H9 (cell line): ENCODE measurements around the gene RLN3. TPM values are rescaled to one million over a fixed set of nuclear protein-coding genes. Genes with fewer than 3 reads are reported as not detected.

Source experiments
- DNase-seq: peaks from one replicate; pipeline ENCODE4 v3.0.0-alpha.2; 2017
- H2AFZ ChIP-seq: one replicate; pipeline ENCODE4 v1.6.1; 2013; ENCODE audit warnings: mild to moderate bottlenecking, low read length, control low read depth, moderate library complexity
- H2AK5ac ChIP-seq: 2 replicates; pipeline ENCODE4 v1.6.1; 2013; ENCODE audit warnings: low read length, control low read depth, mixed read lengths; ENCODE audit not compliant: insufficient read length
- H2BK120ac ChIP-seq: one replicate; pipeline ENCODE4 v1.6.1; 2013; ENCODE audit warnings: low read depth, mild to moderate bottlenecking, low read length, control low read depth, inconsistent platforms; ENCODE audit not compliant: poor library complexity, severe bottlenecking
- H2BK12ac ChIP-seq: 2 replicates; pipeline ENCODE4 v1.6.1; 2013; ENCODE audit warnings: low read length, control low read depth, mixed read lengths, low read depth; ENCODE audit not compliant: insufficient read length
- H2BK15ac ChIP-seq: 2 replicates; pipeline ENCODE4 v1.6.1; 2013; ENCODE audit warnings: low read depth, low read length, control low read depth
- H2BK20ac ChIP-seq: one replicate; pipeline ENCODE4 v1.6.1; 2013; ENCODE audit warnings: low read depth, mild to moderate bottlenecking, low read length, control low read depth, inconsistent platforms; ENCODE audit not compliant: poor library complexity, severe bottlenecking
- H2BK5ac ChIP-seq: 2 replicates; pipeline ENCODE4 v1.6.1; 2013; ENCODE audit warnings: low read length, control low read depth, mixed read lengths; ENCODE audit not compliant: insufficient read length
- H3K14ac ChIP-seq: 2 replicates; pipeline ENCODE4 v1.6.1; 2013; ENCODE audit warnings: low read length, control low read depth; ENCODE audit not compliant: insufficient read depth
- H3K18ac ChIP-seq: 2 replicates; pipeline ENCODE4 v1.6.1; 2013; ENCODE audit warnings: low read depth, mild to moderate bottlenecking, mixed read lengths, low read length, control low read depth; ENCODE audit not compliant: insufficient read length
- H3K23ac ChIP-seq: 2 replicates; pipeline ENCODE4 v1.6.1; 2013; ENCODE audit warnings: low read length, control low read depth, mixed read lengths, low read depth; ENCODE audit not compliant: insufficient read length
- H3K23me2 ChIP-seq: 2 replicates; pipeline ENCODE4 v1.6.1; 2013; ENCODE audit warnings: low read depth, mild to moderate bottlenecking, mixed read lengths, low read length, control low read depth; ENCODE audit not compliant: insufficient read length, poor library complexity, severe bottlenecking
- H3K27ac ChIP-seq: 2 replicates; pipeline ENCODE4 v1.5.1; 2013; ENCODE audit warnings: low read length, control low read depth, mixed read lengths, low read depth; ENCODE audit not compliant: insufficient read length
- H3K27me3 ChIP-seq: 2 replicates; pipeline ENCODE4 v1.6.1; 2013; ENCODE audit warnings: low read length, control low read depth, inconsistent platforms; ENCODE audit not compliant: insufficient read depth
- H3K4ac ChIP-seq: 2 replicates; pipeline ENCODE4 v1.6.1; 2013; ENCODE audit warnings: low read depth, mild to moderate bottlenecking, control low read depth, inconsistent platforms, low read length, moderate library complexity
- H3K4me1 ChIP-seq: 2 replicates; pipeline ENCODE4 v1.6.1; 2013; ENCODE audit warnings: low read length, control low read depth, inconsistent platforms; ENCODE audit not compliant: insufficient read depth
- H3K4me2 ChIP-seq: 2 replicates; pipeline ENCODE4 v1.6.1; 2013; ENCODE audit warnings: low read length, control low read depth, mixed read lengths; ENCODE audit not compliant: insufficient read length, insufficient read depth
- H3K56ac ChIP-seq: 2 replicates; pipeline ENCODE4 v1.6.1; 2013; ENCODE audit warnings: low read depth, mild to moderate bottlenecking, mixed read lengths, low read length, control low read depth; ENCODE audit not compliant: insufficient read length
- H3K79me1 ChIP-seq: 2 replicates; pipeline ENCODE4 v1.6.1; 2013; ENCODE audit warnings: low read depth, mild to moderate bottlenecking, moderate library complexity, low read length, control low read depth, inconsistent platforms; ENCODE audit not compliant: insufficient read depth, poor library complexity, severe bottlenecking
- H3K79me2 ChIP-seq: 2 replicates; pipeline ENCODE4 v1.6.1; 2013; ENCODE audit warnings: low read length, control low read depth, inconsistent platforms; ENCODE audit not compliant: insufficient read depth
- H3K9ac ChIP-seq: 2 replicates; pipeline ENCODE4 v1.6.1; 2013; ENCODE audit warnings: low read length, control low read depth, mixed read lengths; ENCODE audit not compliant: insufficient read length; ENCODE audit errors: extremely low read depth
- H3K9me3 ChIP-seq: one replicate; pipeline ENCODE4 v1.6.1; 2013; ENCODE audit warnings: low read depth, low read length, inconsistent platforms; ENCODE audit not compliant: control insufficient read depth
- H3T11ph ChIP-seq: one replicate; pipeline ENCODE4 v1.6.1; 2013; ENCODE audit warnings: mild to moderate bottlenecking, low read length, control low read depth, inconsistent platforms
- H4K20me1 ChIP-seq: one replicate; pipeline ENCODE4 v1.6.1; 2013; ENCODE audit not compliant: control insufficient read depth, insufficient read length, insufficient read depth
- H4K5ac ChIP-seq: 2 replicates; pipeline ENCODE4 v1.6.1; 2013; ENCODE audit warnings: low read depth, mild to moderate bottlenecking, mixed read lengths, low read length, control low read depth; ENCODE audit not compliant: insufficient read length
- H4K8ac ChIP-seq: replicated peaks from 2 replicates; pipeline ENCODE4 v1.6.1; 2013; ENCODE audit warnings: low read length, control low read depth, mixed read lengths, low read depth; ENCODE audit not compliant: insufficient read length
- H4K91ac ChIP-seq: 2 replicates; pipeline ENCODE4 v1.6.1; 2013; ENCODE audit warnings: low read depth, mild to moderate bottlenecking, moderate library complexity, mixed read lengths, low read length, control low read depth; ENCODE audit not compliant: insufficient read length
- H3K27ac Mint-ChIP-seq, 3 experiments: 2 replicates in 2 of 3; 3 replicates in 1 of 3; pipeline ENCODE4 v1.8.0; 2020 to 2021; ENCODE audit warnings: mixed read lengths in 3 of 3, mild to moderate bottlenecking in 1 of 3, moderate library complexity in 1 of 3
- H3K27me3 Mint-ChIP-seq: 2 replicates; pipeline ENCODE4 v1.8.0; 2021; ENCODE audit warnings: low read depth, mild to moderate bottlenecking, moderate library complexity, mixed read lengths
- H3K36me3 Mint-ChIP-seq, 3 experiments: 2 replicates in 2 of 3; 3 replicates in 1 of 3; pipeline ENCODE4 v1.8.0; 2020 to 2021; ENCODE audit warnings: low read depth in 3 of 3, mixed read lengths in 3 of 3; ENCODE audit not compliant: insufficient read depth in 1 of 3
- H3K4me1 Mint-ChIP-seq, 2 experiments: 2 replicates each; pipeline ENCODE4 v1.8.0; 2020; ENCODE audit warnings: mixed read lengths in 2 of 2
- H3K4me3 Mint-ChIP-seq, 2 experiments: 2 replicates in 1 of 2; 3 replicates in 1 of 2; pipeline ENCODE4 v1.8.0; 2020 to 2021; ENCODE audit warnings: mild to moderate bottlenecking in 2 of 2, mixed read lengths in 2 of 2, moderate library complexity in 1 of 2
- H3K9me3 Mint-ChIP-seq, 2 experiments: 2 replicates in 1 of 2; 3 replicates in 1 of 2; pipeline ENCODE4 v1.8.0; 2020; ENCODE audit warnings: mild to moderate bottlenecking in 2 of 2, mixed read lengths in 2 of 2, moderate library complexity in 1 of 2
- WGBS: extraction: QIAGEN DNeasy Blood & Tissue Kit; methylation state at CpG from one replicate; pipeline ENCODE4 v1.1.7; 2013; ENCODE audit warnings: missing lambda C conversion rate, low lambda C conversion rate, mixed read lengths; ENCODE audit not compliant: insufficient read length; ENCODE audit errors: extremely low coverage; 5-methylcytosine and 5-hydroxymethylcytosine counted together
- total RNA-seq: library from RNA; stranded (reverse); gene quantifications from 2 replicates; pipeline ENCODE4 v1.2.1, GENCODE V29; 2021
- TF ChIP-seq, protein P1 (sequence below): fragments of 200-600 bp; sonication (generic); conservative IDR thresholded peaks from 3 replicates; pipeline ENCODE4 v1.8.0; 2021; ENCODE audit warnings: antibody characterized with exemption, mild to moderate bottlenecking

Gene RLN3
- total RNA-seq, 1 experiment from 2014 or later = not detected

DNA sequence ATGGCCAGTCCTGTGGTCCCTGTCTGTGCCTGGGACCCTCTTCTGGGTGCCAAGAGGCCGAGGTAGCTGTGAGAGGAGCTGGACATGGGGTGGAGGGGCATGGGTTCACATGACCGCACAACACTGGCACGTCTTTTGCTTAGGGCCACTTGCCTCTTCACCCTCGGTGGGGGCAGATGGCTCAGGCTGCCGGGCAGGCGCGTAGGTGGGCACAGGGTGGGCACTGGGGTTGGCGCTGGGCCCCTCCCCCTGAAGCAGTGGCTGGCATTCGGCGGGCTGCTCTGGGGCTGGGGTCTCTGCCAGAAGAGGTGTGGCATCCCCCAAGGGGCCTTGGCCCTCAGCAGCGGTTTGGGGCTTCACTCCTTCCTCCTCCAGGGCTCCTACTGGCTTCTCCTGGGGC is 25.6 kb downstream of the RLN3 start:
- DNase-seq = no peak
- WGBS = no CpG with 5 or more reads among the region's 11 CpGs
- Histone ChIP-seq H3K27ac (no peak overlapping the region), H3K4ac (no peak overlapping the region), H3K79me2 (no peaks in the 10 kb centered on the region), H2BK15ac (no peak overlapping the region), H3K79me1 (no peaks in the 10 kb centered on the region), H3K4me1 (no peaks in the 10 kb centered on the region; the same call in 1 of the 2 replicates), H3K23ac (no peak overlapping the region), H2AK5ac (no peak overlapping the region), H2BK120ac (no peak overlapping the region), H3T11ph (no peak overlapping the region), H4K8ac (no peak overlapping the region), H4K20me1 (no peaks in the 10 kb centered on the region), H3K4me2 (no peak overlapping the region), H3K27me3 (peaks cover 5% of the 10 kb centered on the region), H4K5ac (no peak overlapping the region), H3K9me3 (no peaks in the 10 kb centered on the region), H3K18ac (no peak overlapping the region), H2BK5ac (no peak overlapping the region), H3K23me2 (peaks cover 6% of the 10 kb centered on the region), H2BK12ac (no peak overlapping the region), H2AFZ (no peak overlapping the region), H4K91ac (no peak overlapping the region), H3K56ac (no peak overlapping the region), H3K14ac (no peak overlapping the region), H3K9ac (no peak overlapping the region), H2BK20ac (no peak overlapping the region)
- H3K36me3 Mint-ChIP-seq = peaks cover 19 to 26% (median 20%) of the 10 kb centered on the region in 3 experiments
- H3K4me3 Mint-ChIP-seq = no peak overlapping the region
- H3K4me1 Mint-ChIP-seq = peaks cover 5 to 14% of the 10 kb centered on the region in 2 experiments
- no peak overlapping the region for H3K27ac Mint-ChIP-seq
- peaks cover 21% of the 10 kb centered on the region for H3K27me3 Mint-ChIP-seq
- peaks cover 0 to 3% of the 10 kb centered on the region in 2 experiments; a peak in 2 of 5 replicates for H3K9me3 Mint-ChIP-seq
- TF ChIP-seq, protein P1, sequence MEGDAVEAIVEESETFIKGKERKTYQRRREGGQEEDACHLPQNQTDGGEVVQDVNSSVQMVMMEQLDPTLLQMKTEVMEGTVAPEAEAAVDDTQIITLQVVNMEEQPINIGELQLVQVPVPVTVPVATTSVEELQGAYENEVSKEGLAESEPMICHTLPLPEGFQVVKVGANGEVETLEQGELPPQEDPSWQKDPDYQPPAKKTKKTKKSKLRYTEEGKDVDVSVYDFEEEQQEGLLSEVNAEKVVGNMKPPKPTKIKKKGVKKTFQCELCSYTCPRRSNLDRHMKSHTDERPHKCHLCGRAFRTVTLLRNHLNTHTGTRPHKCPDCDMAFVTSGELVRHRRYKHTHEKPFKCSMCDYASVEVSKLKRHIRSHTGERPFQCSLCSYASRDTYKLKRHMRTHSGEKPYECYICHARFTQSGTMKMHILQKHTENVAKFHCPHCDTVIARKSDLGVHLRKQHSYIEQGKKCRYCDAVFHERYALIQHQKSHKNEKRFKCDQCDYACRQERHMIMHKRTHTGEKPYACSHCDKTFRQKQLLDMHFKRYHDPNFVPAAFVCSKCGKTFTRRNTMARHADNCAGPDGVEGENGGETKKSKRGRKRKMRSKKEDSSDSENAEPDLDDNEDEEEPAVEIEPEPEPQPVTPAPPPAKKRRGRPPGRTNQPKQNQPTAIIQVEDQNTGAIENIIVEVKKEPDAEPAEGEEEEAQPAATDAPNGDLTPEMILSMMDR = no peak
